Measurements from ENCODE around the gene PGK2.
"Not testable (repeated sequence)": the region's sequence is repeated elsewhere in the genome, so short reads cannot be mapped to it uniquely, and the experiment has no call there.

PGK2 gene

GRCh38 chr6:49787176-49787575 is at the start of gene PGK2:
TSS of gene PGK2 (minus strand) at chr6:49787285. CDS start at chr6:49787187, 98 bp downstream.
- no peak for DNase-seq

GRCh38 chr6:49835140-49835539 is 48.1 kb upstream of the PGK2 start:
- DNase-seq = no peak

GRCh38 chr6:49833386-49833785 is 46.3 kb upstream of the PGK2 start:
- DNase-seq = no peak

- DNase-seq = no peak
Observed at GRCh38 chr6:49826743-49827406, 39.8 kb upstream of the PGK2 start.

- no peak for DNase-seq
Observed at GRCh38 chr6:49815166-49815565, 28.1 kb upstream of the PGK2 start.

- no peak for DNase-seq
Observed at GRCh38 chr6:49813248-49813647, 26.2 kb upstream of the PGK2 start.

- DNase-seq = no peak
Observed at GRCh38 chr6:49806145-49806544, 19.1 kb upstream of the PGK2 start.

- DNase-seq = no peak
Observed at GRCh38 chr6:49805246-49805645, 18.2 kb upstream of the PGK2 start.

- no peak for DNase-seq
Observed at GRCh38 chr6:49801525-49801924, 14.4 kb upstream of the PGK2 start.

GRCh38 chr6:49799090-49799489 is 12.0 kb upstream of the PGK2 start:
- DNase-seq = no peak

- DNase-seq = not testable (repeated sequence)
Observed at GRCh38 chr6:49796842-49797455, 9.9 kb upstream of the PGK2 start.

GRCh38 chr6:49790341-49790740 is 3.3 kb upstream of the PGK2 start:
- no peak for DNase-seq

- no peak for DNase-seq
Observed at GRCh38 chr6:49784272-49784671, 2.8 kb downstream of the PGK2 start.

GRCh38 chr6:49782725-49783124 is 4.4 kb downstream of the PGK2 start:
- no peak for DNase-seq

GRCh38 chr6:49782293-49782692 is 4.8 kb downstream of the PGK2 start:
- DNase-seq = no peak

- no peak for DNase-seq
Observed at GRCh38 chr6:49776444-49776843, 10.6 kb downstream of the PGK2 start.

- DNase-seq = no peak
Observed at GRCh38 chr6:49775043-49775442, 12.0 kb downstream of the PGK2 start.

- no peak for DNase-seq
Observed at GRCh38 chr6:49772285-49772684, 14.8 kb downstream of the PGK2 start.

GRCh38 chr6:49766762-49767161 is 20.3 kb downstream of the PGK2 start:
- DNase-seq = no peak

- DNase-seq = no peak
Observed at GRCh38 chr6:49764571-49765236, 22.4 kb downstream of the PGK2 start.

- DNase-seq = no peak
Observed at GRCh38 chr6:49744259-49744658, 42.8 kb downstream of the PGK2 start, which contains the start of gene CRISP3. TSS of gene CRISP3 (minus strand) at chr6:49744388. CDS start at chr6:49744367, 21 bp downstream.

- DNase-seq = no peak
Observed at GRCh38 chr6:49743429-49743828, 43.7 kb downstream of the PGK2 start.

GRCh38 chr6:49739423-49739822 is 47.7 kb downstream of the PGK2 start:
- no peak for DNase-seq

GRCh38 chr6:49736017-49736508 is 51.0 kb downstream of the PGK2 start:
- DNase-seq = no peak

All from AML-193 (cell line).